Ovary (tissue), 3 donors: ENCODE measurements around the gene CCBE1.

Source experiments
- EP300 ChIP-seq: sonication (generic); formaldehyde crosslinking; IDR thresholded peaks from one replicate; pipeline ENCODE4 v1.6.1; 2017; ENCODE audit warnings: antibody characterized with exemption
- POLR2A ChIP-seq: fragments of 450-650 bp; IDR thresholded peaks from one replicate; pipeline ENCODE4 v1.6.1; 2017; ENCODE audit warnings: antibody characterized with exemption, mild to moderate bottlenecking, moderate library complexity
- TF ChIP-seq, protein P1 (sequence below), 3 donors: fragments of 450-650 bp in 2 of 3; fragments of 200-600 bp in 1 of 3; IDR thresholded peaks; one replicate each; pipeline versions ENCODE4 v1.5.1 to v1.8.0; 2016 to 2022; ENCODE audit warnings: antibody characterized with exemption in 3 of 3, mild to moderate bottlenecking in 1 of 3
- donor health status: DM: no; HTN: no; CAD: no.

GRCh38 chr18:59536166-59536565, 161.1 kb downstream of the CCBE1 start:
- TF ChIP-seq, protein P1, sequence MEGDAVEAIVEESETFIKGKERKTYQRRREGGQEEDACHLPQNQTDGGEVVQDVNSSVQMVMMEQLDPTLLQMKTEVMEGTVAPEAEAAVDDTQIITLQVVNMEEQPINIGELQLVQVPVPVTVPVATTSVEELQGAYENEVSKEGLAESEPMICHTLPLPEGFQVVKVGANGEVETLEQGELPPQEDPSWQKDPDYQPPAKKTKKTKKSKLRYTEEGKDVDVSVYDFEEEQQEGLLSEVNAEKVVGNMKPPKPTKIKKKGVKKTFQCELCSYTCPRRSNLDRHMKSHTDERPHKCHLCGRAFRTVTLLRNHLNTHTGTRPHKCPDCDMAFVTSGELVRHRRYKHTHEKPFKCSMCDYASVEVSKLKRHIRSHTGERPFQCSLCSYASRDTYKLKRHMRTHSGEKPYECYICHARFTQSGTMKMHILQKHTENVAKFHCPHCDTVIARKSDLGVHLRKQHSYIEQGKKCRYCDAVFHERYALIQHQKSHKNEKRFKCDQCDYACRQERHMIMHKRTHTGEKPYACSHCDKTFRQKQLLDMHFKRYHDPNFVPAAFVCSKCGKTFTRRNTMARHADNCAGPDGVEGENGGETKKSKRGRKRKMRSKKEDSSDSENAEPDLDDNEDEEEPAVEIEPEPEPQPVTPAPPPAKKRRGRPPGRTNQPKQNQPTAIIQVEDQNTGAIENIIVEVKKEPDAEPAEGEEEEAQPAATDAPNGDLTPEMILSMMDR (IDR thresholded peaks at IDR 0.05): no peak
- TF ChIP-seq POLR2A (no peak), EP300 (no peak)
